CD4-positive, alpha-beta T cell treated with Interferon gamma for 1 hour (primary cell): ENCODE data around the gene METRNL.
"Not testable (repeated sequence)": the region's sequence is repeated elsewhere in the genome, so short reads cannot be mapped to it uniquely, and the experiment has no call there.

ENCODE experiments used
- DNase-seq: peaks from one replicate; pipeline ENCODE4 v3.0.0-alpha.2; 2020

Gene METRNL

GRCh38 chr17:83053021-83053681 lies 26.3 kb upstream of the METRNL start:
- no peak for DNase-seq

- peak; percentile 76 for DNase-seq
Observed at GRCh38 chr17:83053739-83054451, 25.5 kb upstream of the METRNL start.

- no peak for DNase-seq
Observed at GRCh38 chr17:83054518-83055125, 24.8 kb upstream of the METRNL start.

GRCh38 chr17:83055176-83055575 lies 24.2 kb upstream of the METRNL start:
- DNase-seq: not testable (repeated sequence)

GRCh38 chr17:83055911-83056582 lies 23.4 kb upstream of the METRNL start:
- DNase-seq: no peak

- DNase-seq: no peak
Observed at GRCh38 chr17:83056583-83057396, 22.6 kb upstream of the METRNL start.

- no peak for DNase-seq
Observed at GRCh38 chr17:83057397-83057761, 22.0 kb upstream of the METRNL start.

GRCh38 chr17:83057793-83058265 lies 21.6 kb upstream of the METRNL start:
- DNase-seq: no peak

- DNase-seq: no peak
Observed at GRCh38 chr17:83058266-83058798, 21.1 kb upstream of the METRNL start.

- no peak for DNase-seq
Observed at GRCh38 chr17:83061586-83061985, 17.8 kb upstream of the METRNL start.

GRCh38 chr17:83062011-83062817 lies 17.2 kb upstream of the METRNL start:
- no peak for DNase-seq

- DNase-seq: no peak
Observed at GRCh38 chr17:83062818-83063671, 16.4 kb upstream of the METRNL start.

GRCh38 chr17:83064021-83064731 lies 15.2 kb upstream of the METRNL start:
- no peak for DNase-seq

GRCh38 chr17:83064732-83065659 lies 14.4 kb upstream of the METRNL start:
- DNase-seq: no peak

- DNase-seq: no peak
Observed at GRCh38 chr17:83065660-83066542, 13.5 kb upstream of the METRNL start.

- DNase-seq: not testable (repeated sequence)
Observed at GRCh38 chr17:83066543-83066890, 12.9 kb upstream of the METRNL start.

GRCh38 chr17:83067071-83067717 lies 12.2 kb upstream of the METRNL start:
- no peak for DNase-seq
